ENCODE measurements around the gene MBTPS1. TPM values are rescaled to one million over a fixed set of nuclear protein-coding genes. Genes with fewer than 3 reads are reported as not detected.

The MBTPS1 gene
- total and polyA plus RNA-seq, 9 of the 15 experiments (the other 6 are each of a cell fraction or from before 2014, with no cell fraction given) = 2.8 to 57.6 (median 43.8) TPM

DNA sequence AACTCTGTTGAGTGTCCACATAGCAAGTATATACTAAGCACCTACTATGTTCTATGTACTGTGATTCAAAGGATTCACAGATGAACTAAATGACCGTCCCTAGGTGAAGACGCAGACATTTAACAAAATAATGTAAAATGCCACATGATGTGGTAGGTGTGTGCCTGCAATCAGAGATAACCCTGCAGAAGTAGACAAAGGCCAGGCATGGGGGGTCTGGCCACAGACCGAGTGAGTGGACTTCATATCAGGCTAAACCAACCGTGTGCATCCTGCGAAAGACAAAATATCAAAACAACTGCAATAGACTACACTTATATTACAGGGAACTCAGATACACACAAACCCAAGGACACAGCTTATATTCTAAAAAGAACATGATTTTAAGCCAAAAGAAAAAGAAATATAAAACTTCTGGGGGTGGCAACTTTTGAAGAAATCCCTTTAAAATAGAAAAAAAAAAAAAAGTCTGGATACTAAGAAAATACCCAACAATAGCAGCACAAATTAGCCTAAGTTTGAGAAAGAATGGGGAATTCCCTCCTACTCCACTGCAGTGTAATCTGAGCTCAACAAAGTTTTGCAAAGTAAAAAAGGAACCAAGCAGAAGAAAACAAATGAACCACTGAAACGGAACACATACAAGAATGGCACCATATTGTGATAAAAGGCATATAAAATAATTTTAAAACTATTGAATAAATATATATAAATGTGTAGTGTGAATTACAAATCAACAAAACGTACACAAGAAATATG is 16.0 kb upstream of the MBTPS1 start (continued):
- TF ChIP-seq CBFA2T2 (conservative IDR thresholded peaks at IDR 0.05) (peak; percentile 81), TEAD4 (IDR thresholded peaks at IDR 0.05; ENCODE audit: low read length) (peak; percentile 68), TEAD4 (CRISPR knock-in tag; IDR thresholded peaks at IDR 0.05; ENCODE audit: borderline replicate concordance) (no peak), SP1 (CRISPR knock-in tag; IDR thresholded peaks at IDR 0.05) (no peak), HIVEP1 (CRISPR knock-in tag; IDR thresholded peaks at IDR 0.05) (no peak), ZFP36 (IDR thresholded peaks at IDR 0.05; ENCODE audit: low read depth, low read length, partially characterized antibody) (no peak), BHLHE40 (IDR thresholded peaks at IDR 0.05; ENCODE audit: low read length) (0 out of 2 replicates have a peak, but pooled peaks have one; percentile 19), STAT5A (IDR thresholded peaks at IDR 0.05; ENCODE audit: borderline replicate concordance, low read length) (0 out of 2 replicates have a peak, but pooled peaks have one; percentile 21), ZKSCAN1 (IDR thresholded peaks at IDR 0.05; ENCODE audit: low read depth, low read length) (peak; percentile 76; the same call in 1 of the 2 replicates), TCF3 (CRISPR knock-in tag; IDR thresholded peaks at IDR 0.05) (peak; percentile 79)
- TF ChIP-seq, protein P1, sequence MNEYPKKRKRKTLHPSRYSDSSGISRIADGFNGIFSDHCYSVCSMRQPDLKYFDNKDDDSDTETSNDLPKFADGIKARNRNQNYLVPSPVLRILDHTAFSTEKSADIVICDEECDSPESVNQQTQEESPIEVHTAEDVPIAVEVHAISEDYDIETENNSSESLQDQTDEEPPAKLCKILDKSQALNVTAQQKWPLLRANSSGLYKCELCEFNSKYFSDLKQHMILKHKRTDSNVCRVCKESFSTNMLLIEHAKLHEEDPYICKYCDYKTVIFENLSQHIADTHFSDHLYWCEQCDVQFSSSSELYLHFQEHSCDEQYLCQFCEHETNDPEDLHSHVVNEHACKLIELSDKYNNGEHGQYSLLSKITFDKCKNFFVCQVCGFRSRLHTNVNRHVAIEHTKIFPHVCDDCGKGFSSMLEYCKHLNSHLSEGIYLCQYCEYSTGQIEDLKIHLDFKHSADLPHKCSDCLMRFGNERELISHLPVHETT (CRISPR knock-in tag; conservative IDR thresholded peaks at IDR 0.05 in 1 of 2, IDR thresholded peaks at IDR 0.05 in 1 of 2) = 0 out of 4 replicates have a peak, but pooled peaks of 1 of the 2 experiments have one; percentile 34
